LNCaP clone FGC (cell line): ENCODE results near the gene SLC19A2.
"Not testable (repeated sequence)": the region's sequence is repeated elsewhere in the genome, so short reads cannot be mapped to it uniquely, and the experiment has no call there.

ENCODE experiments used
- DNase-seq: peaks from one replicate; pipeline ENCODE4 v3.0.0-alpha.2; 2011; ENCODE audit warnings: low read depth
- H3K4me3 ChIP-seq: 2 replicates; pipeline ENCODE4 v1.5.1; 2011; ENCODE audit warnings: mild to moderate bottlenecking, low read depth, low read length, control low read depth
- CTCF ChIP-seq: IDR thresholded peaks from 2 replicates; pipeline ENCODE4 v1.5.1; 2012; ENCODE audit warnings: mild to moderate bottlenecking; ENCODE audit not compliant: control insufficient read depth, insufficient read depth; ENCODE audit errors: extremely low read depth

The SLC19A2 gene, protein sequence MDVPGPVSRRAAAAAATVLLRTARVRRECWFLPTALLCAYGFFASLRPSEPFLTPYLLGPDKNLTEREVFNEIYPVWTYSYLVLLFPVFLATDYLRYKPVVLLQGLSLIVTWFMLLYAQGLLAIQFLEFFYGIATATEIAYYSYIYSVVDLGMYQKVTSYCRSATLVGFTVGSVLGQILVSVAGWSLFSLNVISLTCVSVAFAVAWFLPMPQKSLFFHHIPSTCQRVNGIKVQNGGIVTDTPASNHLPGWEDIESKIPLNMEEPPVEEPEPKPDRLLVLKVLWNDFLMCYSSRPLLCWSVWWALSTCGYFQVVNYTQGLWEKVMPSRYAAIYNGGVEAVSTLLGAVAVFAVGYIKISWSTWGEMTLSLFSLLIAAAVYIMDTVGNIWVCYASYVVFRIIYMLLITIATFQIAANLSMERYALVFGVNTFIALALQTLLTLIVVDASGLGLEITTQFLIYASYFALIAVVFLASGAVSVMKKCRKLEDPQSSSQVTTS

GRCh38 chr1:169485431-169486280, at the start of gene SLC19A2:
Gene SLC19A2, minus strand, starts transcription at chr1:169485944. Its CDS starts 178 bp downstream, at chr1:169485766.
- peak within 1 kb of the TSS; percentile 74 for H3K4me3 ChIP-seq
- peak; percentile 19; the same call in 1 of the 2 replicates for TF ChIP-seq CTCF
- peak; percentile 99 for DNase-seq

DNA sequence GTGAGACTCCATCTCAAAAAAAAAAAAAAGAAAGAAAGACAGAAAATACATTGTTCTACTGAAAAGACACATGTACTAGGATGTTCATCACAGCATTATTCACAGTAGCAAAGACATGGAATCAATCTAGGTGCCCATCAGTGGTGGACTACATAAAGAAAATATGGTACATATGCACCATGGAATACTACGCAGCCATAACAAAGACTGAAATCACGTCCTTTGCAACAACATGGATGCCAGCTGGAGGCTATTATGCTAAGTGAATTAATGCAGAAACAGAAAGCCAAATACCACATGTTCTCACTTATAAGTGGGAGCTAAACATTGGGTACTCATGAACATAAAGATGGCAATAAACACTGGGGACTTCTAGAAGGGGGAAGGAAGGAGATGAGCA, 48.9 kb upstream of the SLC19A2 start:
- no peak overlapping the region for H3K4me3 ChIP-seq
- DNase-seq, result no peak
- TF ChIP-seq CTCF, result no peak

DNA sequence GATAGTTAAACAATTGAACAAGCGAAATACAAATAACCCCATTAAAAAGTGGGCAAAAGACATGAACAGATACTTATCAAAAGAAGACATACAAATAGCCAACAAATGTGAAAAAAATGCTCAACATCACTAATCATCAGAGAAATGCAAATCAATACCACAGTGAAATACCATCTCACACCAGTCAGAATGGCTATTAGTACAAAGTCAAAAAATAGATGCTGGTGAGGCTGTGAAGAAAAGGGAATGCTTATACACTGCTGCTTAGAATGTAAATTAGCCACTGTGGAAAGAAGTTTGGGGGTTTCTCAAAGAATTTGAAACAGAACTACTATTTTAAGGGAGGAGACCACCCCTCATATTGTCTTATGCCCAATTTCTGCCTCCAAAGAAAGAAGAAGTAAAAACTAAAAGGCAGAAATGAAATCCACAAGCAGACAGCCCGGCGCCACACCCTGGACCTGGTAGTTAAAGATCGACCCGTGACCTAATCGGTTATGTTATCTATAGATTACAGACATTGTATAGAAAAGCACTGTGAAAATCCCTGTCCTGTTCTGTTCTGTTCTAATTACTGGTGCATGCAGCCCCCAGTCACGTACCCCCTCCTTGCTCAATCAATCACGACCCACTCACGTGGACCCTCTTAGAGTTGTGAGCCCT, 47.9 kb upstream of the SLC19A2 start:
- DNase-seq, H3K4me3 ChIP-seq: not testable (repeated sequence)

DNA sequence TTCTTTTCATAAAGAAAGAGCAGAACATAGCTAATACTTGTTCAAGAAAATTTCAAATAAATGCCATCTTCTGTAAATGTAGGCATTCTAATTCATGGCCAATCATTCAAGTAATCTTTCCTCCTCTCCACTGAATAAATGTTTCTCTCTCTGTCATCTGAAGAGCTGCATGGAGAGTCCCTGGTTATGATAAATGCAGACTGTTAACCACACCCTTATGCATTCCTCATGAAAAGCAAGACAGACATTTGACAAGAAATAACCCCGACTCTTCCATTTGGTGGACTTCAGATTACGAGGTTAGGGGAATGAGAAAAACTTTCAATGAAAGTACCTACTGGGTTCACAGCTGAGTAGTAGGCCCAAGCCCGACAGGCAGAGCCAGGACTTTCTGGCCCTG, 44.7 kb upstream of the SLC19A2 start:
- no peak for DNase-seq
- no peak for TF ChIP-seq CTCF
- no peak overlapping the region for H3K4me3 ChIP-seq

DNA sequence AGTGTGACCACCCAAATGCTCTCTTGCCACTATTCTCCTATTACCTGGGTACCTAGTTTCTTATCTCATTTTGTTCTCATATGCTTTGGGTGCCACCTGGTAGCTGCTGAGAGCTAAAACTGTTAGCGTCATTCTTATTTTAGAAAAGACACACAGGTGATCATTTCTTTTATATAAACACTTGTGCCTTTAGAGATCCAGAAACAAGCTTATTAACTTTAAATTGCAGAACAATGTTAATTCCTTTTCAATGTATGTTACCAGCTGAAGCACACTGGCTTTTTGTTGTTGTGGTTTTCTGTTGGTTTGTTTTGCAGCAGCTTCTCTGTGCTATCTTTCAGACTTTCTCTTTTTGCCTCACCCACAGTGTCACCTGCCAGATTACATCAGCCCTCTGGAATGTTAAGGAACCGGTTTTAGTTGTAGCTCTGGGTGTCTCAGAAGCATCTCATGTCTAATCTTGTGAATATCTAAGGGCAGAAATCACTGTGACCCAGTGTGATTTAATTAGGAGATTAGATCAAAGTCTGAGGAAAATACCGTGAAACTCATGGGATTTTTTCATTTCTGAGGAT, 43.4 kb upstream of the SLC19A2 start:
- peak; percentile 92 for DNase-seq
- peak overlapping the region; percentile 28 for H3K4me3 ChIP-seq
- TF ChIP-seq CTCF, result no peak

- no peak for TF ChIP-seq CTCF
- peak overlapping the region; percentile 28 for H3K4me3 ChIP-seq
- no peak for DNase-seq
Measured at GRCh38 chr1:169528215-169529067, 42.7 kb upstream of the SLC19A2 start.
